Neutrophil (primary cell): ENCODE results near the gene HPRT1.

Experiments used
- H3K27ac ChIP-seq: fragments of 200-600 bp; sonication (generic); 2 replicates; pipeline ENCODE4 v1.5.1; 2016; ENCODE audit warnings: mild to moderate bottlenecking, moderate library complexity
- H3K27me3 ChIP-seq: fragments of 200-600 bp; sonication (generic); 2 replicates; pipeline ENCODE4 v1.6.0; 2016; ENCODE audit warnings: mild to moderate bottlenecking
- H3K36me3 ChIP-seq: fragments of 200-600 bp; sonication (generic); 2 replicates; pipeline ENCODE4 v1.5.1; 2017
- H3K4me1 ChIP-seq, 2 experiments: fragments of 200-600 bp in 1 of 2; sonication (generic) in 1 of 2; 1 replicate in 1 of 2; 2 replicates in 1 of 2; pipeline versions ENCODE4 v1.5.1 to v1.6.1; 2013 to 2016; ENCODE audit warnings: low read depth in 1 of 2, low read length in 1 of 2, mild to moderate bottlenecking in 1 of 2, moderate library complexity in 1 of 2; ENCODE audit not compliant: control insufficient read depth in 1 of 2, insufficient read depth in 1 of 2
- H3K4me3 ChIP-seq, 2 experiments: fragments of 200-600 bp in 1 of 2; sonication (generic) in 1 of 2; 1 replicate in 1 of 2; 2 replicates in 1 of 2; pipeline ENCODE4 v1.5.1; 2013 to 2016; ENCODE audit warnings: low read depth in 1 of 2, low read length in 1 of 2, mild to moderate bottlenecking in 1 of 2, moderate library complexity in 1 of 2
- H3K9me3 ChIP-seq: fragments of 200-600 bp; sonication (generic); 2 replicates; pipeline ENCODE4 v1.5.1; 2016
- TF ChIP-seq, protein P1 (sequence below): fragments of 200-600 bp; sonication (generic); IDR thresholded peaks from 2 replicates; pipeline ENCODE4 v1.5.1; 2016; ENCODE audit warnings: antibody characterized with exemption

HPRT1 gene

DNA sequence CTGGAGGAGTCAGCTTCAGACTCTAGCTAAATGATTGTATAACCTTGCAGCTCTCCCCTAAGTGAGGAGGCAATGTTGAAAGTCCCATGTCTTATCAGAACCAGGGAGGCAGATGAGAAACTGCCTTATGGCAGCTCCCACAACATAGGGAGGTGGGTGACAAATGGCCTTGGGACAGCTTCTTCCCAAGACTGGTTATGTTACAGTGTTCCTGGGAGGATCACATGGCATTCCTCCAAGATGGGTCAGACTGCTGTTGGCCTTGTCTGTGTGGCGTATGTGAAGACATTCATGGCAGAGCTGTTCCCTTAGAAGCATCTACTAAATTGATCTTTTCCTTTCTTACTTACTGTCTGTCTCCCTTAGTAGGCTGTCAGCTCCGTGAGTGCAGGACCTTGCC is 42.0 kb downstream of the HPRT1 start:
- H3K27me3 ChIP-seq, result no peaks in the 10 kb centered on the region
- peaks cover 5% of the 10 kb centered on the region for H3K36me3 ChIP-seq
- no peak overlapping the region for H3K27ac ChIP-seq
- TF ChIP-seq, protein P1, sequence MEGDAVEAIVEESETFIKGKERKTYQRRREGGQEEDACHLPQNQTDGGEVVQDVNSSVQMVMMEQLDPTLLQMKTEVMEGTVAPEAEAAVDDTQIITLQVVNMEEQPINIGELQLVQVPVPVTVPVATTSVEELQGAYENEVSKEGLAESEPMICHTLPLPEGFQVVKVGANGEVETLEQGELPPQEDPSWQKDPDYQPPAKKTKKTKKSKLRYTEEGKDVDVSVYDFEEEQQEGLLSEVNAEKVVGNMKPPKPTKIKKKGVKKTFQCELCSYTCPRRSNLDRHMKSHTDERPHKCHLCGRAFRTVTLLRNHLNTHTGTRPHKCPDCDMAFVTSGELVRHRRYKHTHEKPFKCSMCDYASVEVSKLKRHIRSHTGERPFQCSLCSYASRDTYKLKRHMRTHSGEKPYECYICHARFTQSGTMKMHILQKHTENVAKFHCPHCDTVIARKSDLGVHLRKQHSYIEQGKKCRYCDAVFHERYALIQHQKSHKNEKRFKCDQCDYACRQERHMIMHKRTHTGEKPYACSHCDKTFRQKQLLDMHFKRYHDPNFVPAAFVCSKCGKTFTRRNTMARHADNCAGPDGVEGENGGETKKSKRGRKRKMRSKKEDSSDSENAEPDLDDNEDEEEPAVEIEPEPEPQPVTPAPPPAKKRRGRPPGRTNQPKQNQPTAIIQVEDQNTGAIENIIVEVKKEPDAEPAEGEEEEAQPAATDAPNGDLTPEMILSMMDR, result no peak
- no peaks in the 10 kb centered on the region for H3K9me3 ChIP-seq
- no peak overlapping the region for H3K4me3 ChIP-seq
- H3K4me1 ChIP-seq, result no peaks in the 10 kb centered on the region

DNA sequence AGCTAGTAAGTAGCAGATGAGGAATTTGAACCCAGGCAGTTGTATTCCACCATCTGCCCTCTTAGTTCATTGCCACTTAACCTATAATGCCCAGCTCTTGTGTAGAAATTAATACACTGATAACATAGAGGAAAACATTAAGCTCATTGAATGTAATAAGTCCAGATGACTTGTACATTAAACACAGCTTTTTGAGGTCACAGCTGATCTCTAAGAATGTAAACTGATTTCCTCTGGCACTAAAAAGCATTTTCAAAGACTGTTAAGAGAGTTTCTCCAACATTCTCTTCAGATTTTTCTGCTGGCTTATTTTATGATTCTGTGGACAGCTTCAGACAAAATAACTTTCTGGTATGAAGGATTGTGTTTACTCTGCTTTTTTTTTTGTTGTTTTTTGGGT is 42.7 kb downstream of the HPRT1 start:
- H3K4me1 ChIP-seq, result no peaks in the 10 kb centered on the region
- peaks cover 5% of the 10 kb centered on the region for H3K36me3 ChIP-seq
- H3K9me3 ChIP-seq, result no peaks in the 10 kb centered on the region
- TF ChIP-seq, protein P1, result no peak
- no peak overlapping the region for H3K4me3 ChIP-seq
- no peak overlapping the region for H3K27ac ChIP-seq
- no peaks in the 10 kb centered on the region for H3K27me3 ChIP-seq

DNA sequence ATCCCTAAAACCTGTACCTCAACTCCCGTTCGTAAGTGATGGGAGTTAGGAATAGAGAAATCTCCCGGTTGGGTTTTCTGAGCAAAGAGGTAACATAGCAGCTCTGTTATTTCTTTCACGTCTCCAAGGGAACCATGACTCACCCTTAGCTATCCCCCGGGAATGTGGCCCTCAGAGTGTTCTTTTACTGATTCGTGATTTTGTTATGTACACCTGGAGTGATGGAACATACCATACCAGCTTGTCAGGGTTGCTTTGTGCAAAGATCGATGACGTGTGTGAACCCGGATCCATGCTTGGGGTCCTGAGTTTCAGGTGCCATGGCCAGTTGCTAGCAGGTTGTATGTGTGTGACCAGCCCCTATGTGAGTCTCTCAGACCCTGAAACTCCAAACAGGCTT is 52.6 kb downstream of the HPRT1 start:
- Histone ChIP-seq H3K27me3 (no peaks in the 10 kb centered on the region), H3K9me3 (no peaks in the 10 kb centered on the region), H3K4me1 (no peaks in the 10 kb centered on the region), H3K4me3 (no peak overlapping the region), H3K36me3 (no peaks in the 10 kb centered on the region), H3K27ac (no peak overlapping the region)
- TF ChIP-seq, protein P1, result no peak

DNA sequence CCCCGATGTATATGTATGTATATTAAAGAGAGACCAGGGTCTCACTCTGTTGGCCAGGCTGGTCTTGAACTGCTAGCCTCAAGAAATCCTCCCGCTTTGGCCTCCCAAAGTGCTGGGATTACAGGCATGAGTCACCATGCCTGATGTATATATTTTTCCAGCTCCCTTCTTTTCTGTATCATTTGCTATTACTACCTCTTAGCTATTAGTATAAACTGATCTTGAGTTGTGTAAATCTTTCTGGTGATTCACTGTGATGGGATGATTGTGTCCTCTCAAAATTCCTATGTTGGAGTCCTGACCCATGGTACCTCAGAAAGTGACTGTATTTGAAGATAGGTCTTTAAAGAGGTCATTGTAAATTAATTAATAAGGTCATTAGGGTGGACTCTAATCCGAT is 53.1 kb downstream of the HPRT1 start:
- Histone ChIP-seq H3K27ac (no peak overlapping the region), H3K4me3 (no peak overlapping the region), H3K4me1 (no peaks in the 10 kb centered on the region), H3K9me3 (no peaks in the 10 kb centered on the region), H3K36me3 (no peaks in the 10 kb centered on the region), H3K27me3 (no peaks in the 10 kb centered on the region)
- TF ChIP-seq, protein P1, result no peak

DNA sequence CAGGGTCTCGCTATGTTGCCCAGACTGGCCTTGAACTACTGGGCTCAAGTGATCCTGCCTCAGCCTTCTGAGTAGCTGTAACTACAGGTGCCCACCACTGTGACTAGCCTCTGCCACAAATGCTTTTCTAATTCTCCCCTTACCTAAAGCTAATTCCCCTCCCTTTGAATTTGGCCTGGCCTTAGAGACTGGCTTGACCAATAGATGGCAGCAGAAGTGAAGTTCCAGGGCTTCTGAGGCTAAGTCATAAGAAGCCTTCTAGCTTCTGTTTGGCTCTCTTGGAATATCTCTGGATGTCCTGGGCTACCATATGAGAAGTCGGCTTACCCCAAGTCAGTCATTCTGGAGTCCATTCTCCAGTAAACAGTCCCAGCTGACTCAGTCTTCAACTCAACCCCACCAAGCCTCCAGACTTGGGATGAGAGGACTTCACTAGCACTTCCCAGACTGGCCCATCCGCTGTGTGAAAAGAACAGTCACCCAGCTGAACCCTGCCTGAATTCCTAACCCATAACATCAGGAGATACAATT is 61.0 kb downstream of the HPRT1 start:
- TF ChIP-seq, protein P1, result no peak
- Histone ChIP-seq H3K36me3 (no peaks in the 10 kb centered on the region), H3K4me3 (no peak overlapping the region), H3K9me3 (no peaks in the 10 kb centered on the region), H3K27ac (no peak overlapping the region), H3K4me1 (no peaks in the 10 kb centered on the region), H3K27me3 (no peaks in the 10 kb centered on the region)

DNA sequence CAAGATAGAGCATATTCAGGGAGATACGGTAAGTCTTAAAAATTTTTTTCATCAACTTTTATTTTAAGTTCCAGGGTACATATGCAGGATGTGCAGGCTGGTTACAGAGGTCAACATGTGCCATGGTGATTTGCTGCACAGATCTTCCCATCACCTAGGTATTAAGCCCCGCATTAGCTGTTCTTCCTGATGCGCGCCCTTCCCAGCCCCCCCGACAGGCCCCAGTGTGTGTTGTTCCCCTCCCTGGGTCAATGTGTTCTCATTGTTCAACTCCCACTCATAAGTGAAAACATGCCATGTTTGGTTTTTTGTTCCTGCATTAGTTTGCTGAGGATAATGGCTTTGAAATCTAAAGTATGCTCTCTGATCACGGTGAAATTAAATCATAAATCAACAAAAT is 64.2 kb downstream of the HPRT1 start:
- TF ChIP-seq, protein P1, result no peak
- H3K27me3 ChIP-seq, result no peaks in the 10 kb centered on the region
- H3K4me3 ChIP-seq, result no peak overlapping the region

More for the DNA sequence above, 64.2 kb downstream of the HPRT1 start:
- no peak overlapping the region for H3K27ac ChIP-seq
- no peaks in the 10 kb centered on the region for H3K36me3 ChIP-seq
- no peaks in the 10 kb centered on the region for H3K4me1 ChIP-seq
- H3K9me3 ChIP-seq, result no peaks in the 10 kb centered on the region
